ENCODE data around the gene FGF4.

Gene FGF4

DNA sequence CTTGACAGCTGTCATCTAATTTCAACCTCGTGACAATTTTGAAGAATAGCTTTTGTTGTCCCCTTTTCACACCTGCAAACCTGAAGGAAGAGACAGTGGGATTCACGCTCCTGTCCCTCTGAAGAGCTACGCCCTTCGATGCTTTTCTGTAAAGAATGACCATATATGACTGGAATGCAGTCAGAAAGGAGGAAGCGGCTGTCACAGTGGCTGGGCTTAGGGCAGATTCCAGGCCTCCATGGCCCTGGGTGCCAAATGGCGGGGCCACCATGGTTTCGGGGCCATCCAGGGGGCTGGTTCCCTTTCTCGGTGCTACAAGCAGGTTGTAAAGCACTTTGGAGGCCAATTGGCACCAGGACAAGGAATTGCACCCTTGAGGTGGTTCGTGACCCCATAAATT, 49.1 kb downstream of the FGF4 start:
- no peak for DNase-seq (ENCODE audit: low spot score)

- peak; percentile 56 for DNase-seq (ENCODE audit: low spot score)
Observed at GRCh38 chr11:69721745-69722144, 53.4 kb downstream of the FGF4 start.

DNA sequence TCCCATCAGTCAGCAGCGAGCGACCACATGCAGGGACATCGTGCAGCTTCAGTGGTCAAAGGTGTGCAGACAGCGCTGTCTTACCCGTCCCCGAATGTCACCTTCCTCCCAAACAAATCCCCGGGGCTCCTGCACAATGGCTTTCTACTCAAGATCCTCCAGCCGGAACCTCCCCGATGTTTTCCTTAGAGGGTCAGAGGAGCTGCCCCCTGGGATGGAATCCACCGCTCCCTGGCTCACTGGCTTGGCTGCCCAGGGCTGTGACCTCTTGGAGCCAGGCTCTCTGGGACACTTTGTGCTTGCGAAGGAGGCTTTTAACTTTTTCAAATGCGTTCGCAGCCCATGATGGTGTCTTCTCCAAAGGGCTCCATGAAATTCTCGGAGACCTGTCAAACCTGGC, 54.0 kb downstream of the FGF4 start:
- no peak for DNase-seq (ENCODE audit: low spot score)

Data from iPS-NIHi11 (cell line).